ENCODE results near the gene INPP1.

INPP1 gene

GRCh38 chr2:190319555-190320498 is 23.6 kb upstream of the INPP1 start, which contains the start of gene HIBCH:
TSS of gene HIBCH (minus strand) at chr2:190319826. CDS start at chr2:190319750, 76 bp downstream.
- peak; percentile 89 for TF ChIP-seq CTCF (IDR thresholded peaks at IDR 0.05; ENCODE audit: control insufficient read depth, insufficient read depth, low read depth, low read length, missing control alignments)
- peak; percentile 92 for DNase-seq (ENCODE audit: low read depth)
- peak within 1 kb of the TSS; percentile 73 for H3K4me3 ChIP-seq (ENCODE audit: control insufficient read depth, low read depth, low read length)

GRCh38 chr2:190320696-190321095 is 22.7 kb upstream of the INPP1 start:
- H3K4me3 ChIP-seq (ENCODE audit: control insufficient read depth, low read depth, low read length) = no peak overlapping the region
- DNase-seq (ENCODE audit: low read depth) = no peak

GRCh38 chr2:190323406-190323805 is 20.0 kb upstream of the INPP1 start:
- DNase-seq (ENCODE audit: low read depth) = no peak
- no peak overlapping the region for H3K4me3 ChIP-seq (ENCODE audit: control insufficient read depth, low read depth, low read length)
- no peak for TF ChIP-seq CTCF (IDR thresholded peaks at IDR 0.05; ENCODE audit: control insufficient read depth, insufficient read depth, low read depth, low read length, missing control alignments)

More at GRCh38 chr2:190320696-190321095, 22.7 kb upstream of the INPP1 start:
- TF ChIP-seq CTCF (IDR thresholded peaks at IDR 0.05; ENCODE audit: control insufficient read depth, insufficient read depth, low read depth, low read length, missing control alignments) = no peak

- TF ChIP-seq CTCF (IDR thresholded peaks at IDR 0.05; ENCODE audit: control insufficient read depth, insufficient read depth, low read depth, low read length, missing control alignments) = no peak
- DNase-seq (ENCODE audit: low read depth) = no peak
- no peak overlapping the region for H3K4me3 ChIP-seq (ENCODE audit: control insufficient read depth, low read depth, low read length)
Observed at GRCh38 chr2:190325588-190325987, 17.8 kb upstream of the INPP1 start.

GRCh38 chr2:190327867-190328572 is 15.4 kb upstream of the INPP1 start:
- no peak overlapping the region for H3K4me3 ChIP-seq (ENCODE audit: control insufficient read depth, low read depth, low read length)
- TF ChIP-seq CTCF (IDR thresholded peaks at IDR 0.05; ENCODE audit: control insufficient read depth, insufficient read depth, low read depth, low read length, missing control alignments) = no peak
- DNase-seq (ENCODE audit: low read depth) = no peak

- DNase-seq (ENCODE audit: low read depth) = no peak
- no peak overlapping the region for H3K4me3 ChIP-seq (ENCODE audit: control insufficient read depth, low read depth, low read length)
- TF ChIP-seq CTCF (IDR thresholded peaks at IDR 0.05; ENCODE audit: control insufficient read depth, insufficient read depth, low read depth, low read length, missing control alignments) = peak; percentile 15
Observed at GRCh38 chr2:190328573-190329147, 14.7 kb upstream of the INPP1 start.
